Stimulated activated CD4-positive, alpha-beta T cell treated with anti-CD3 and anti-CD28 coated beads, Interleukin-4, amount 100 ng/mL, for 24 hours (primary cell): ENCODE data around the gene SORD.
"Not testable (repeated sequence)": the region's sequence is repeated elsewhere in the genome, so short reads cannot be mapped to it uniquely, and the experiment has no call there.

Experiments
- DNase-seq: peaks from one replicate; pipeline ENCODE4 v3.0.0-alpha.2; 2020

SORD gene

GRCh38 chr15:45025627-45026026 lies 2.6 kb downstream of the SORD start:
- not testable (repeated sequence) for DNase-seq

DNA sequence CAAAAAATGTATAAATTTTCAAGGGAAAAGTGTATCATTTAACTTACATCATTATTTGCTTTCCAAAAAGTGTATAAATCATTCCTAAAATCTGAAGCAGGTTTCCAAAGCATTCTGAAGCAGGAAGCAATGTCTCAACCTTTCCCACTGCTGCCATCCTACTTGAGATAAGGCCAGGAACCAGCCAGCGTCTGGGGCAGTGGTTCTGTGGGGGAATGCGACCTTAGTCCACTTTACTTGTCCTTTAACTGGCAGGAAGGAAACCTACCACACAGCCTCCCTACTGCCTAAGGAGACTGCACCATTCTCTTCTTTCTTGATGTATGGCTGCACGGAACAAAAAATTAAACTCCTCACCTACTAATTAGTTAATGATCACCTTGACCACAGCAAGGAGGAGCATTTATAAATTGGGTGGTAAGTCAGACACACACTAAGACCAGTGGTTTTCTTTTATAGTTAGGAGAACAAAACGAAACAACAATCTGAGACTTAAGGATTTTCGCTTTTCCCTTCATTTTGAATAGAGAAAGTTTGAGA lies 3.7 kb downstream of the SORD start:
- DNase-seq, result no peak

GRCh38 chr15:45027220-45027619 lies 4.2 kb downstream of the SORD start:
- no peak for DNase-seq

DNA sequence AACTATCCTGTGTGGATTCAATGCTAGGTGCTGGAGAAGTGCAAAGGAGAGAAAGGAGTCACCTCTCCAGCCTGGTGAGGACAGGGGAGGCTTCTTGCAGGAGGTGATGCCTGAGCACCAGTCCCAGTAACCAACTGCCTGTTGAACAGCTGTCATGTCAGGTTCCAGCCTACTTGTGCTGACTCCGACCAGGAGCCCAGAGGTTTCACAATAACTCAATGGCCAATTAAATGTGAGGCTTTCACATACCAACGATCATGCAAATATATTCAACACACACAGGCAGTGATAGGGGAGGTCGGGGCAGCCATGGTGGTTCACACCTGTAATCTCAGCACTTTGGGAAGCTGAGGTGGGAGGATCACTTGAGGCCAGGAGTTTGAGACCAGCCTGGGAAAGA lies 7.7 kb downstream of the SORD start:
- no peak for DNase-seq

GRCh38 chr15:45031522-45032028 lies 8.6 kb downstream of the SORD start:
- DNase-seq, result not testable (repeated sequence)

GRCh38 chr15:45032501-45032900 lies 9.5 kb downstream of the SORD start:
- DNase-seq, result not testable (repeated sequence)

DNA sequence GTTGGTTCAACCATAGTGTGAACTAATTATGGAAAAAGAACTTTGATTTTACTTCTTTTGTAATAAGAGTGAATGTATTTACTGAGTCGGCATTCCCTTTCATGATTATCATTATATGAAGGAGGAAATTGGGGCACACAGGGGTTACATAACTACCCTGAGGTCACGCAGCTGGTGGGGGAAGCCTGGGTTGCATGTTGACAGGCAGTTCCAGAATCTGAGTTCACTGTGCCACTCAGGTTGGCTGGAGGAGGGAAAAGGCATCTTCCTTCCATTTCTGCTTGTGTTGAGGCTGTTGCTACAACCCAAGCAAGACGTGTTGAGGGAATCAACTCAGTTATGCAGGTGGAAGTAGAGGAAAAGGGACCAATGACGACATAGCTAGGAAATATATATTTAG lies 11.1 kb downstream of the SORD start:
- DNase-seq, result not testable (repeated sequence)

- DNase-seq, result not testable (repeated sequence)
These were observed 11.8 kb downstream of the SORD start for GRCh38 chr15:45034600-45035375.

DNA sequence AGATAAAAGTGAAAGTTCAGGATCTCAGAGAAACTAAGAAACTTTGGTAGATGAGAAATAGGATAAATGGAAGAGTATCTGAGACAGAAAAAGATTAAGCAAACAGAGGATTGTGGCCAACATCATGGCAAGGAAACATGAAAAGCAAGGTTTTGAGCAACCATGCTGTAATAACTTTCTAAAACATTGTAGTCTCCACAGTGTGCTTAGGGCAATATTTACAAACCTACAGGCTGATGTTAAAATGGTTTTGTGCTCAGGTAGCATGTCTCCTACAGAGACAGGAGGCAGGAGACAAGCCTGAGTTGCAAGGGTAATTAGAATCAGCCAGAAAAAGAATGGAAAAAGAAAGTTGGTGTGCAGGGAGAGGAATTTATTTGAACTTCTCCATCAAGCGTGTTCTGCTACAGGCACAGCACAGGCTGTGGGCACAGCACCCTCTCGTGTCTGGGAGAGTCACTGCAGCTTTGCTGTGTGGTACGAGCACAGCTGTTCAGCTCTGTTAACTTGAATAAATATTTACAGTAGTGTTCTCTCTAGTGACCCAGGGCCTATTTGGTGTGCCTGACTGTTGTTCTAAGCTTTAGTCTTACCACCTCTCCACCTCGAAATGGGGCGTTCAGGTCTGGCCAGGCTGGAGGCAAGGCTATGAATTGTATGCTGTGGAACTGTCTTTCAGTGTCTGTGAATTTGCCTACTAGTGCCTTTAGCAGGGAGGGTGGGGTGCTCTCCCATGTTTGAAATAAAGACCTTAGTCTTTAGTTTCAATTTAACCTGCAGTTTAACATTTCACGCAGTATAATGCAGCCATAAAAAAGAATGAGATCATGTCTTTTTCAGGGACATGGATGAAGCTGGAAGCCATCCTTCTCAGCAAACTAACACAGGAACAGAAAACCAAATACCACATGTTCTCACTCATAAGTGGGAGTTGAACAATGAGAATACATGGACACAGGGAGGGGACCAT lies 14.1 kb downstream of the SORD start:
- DNase-seq, result peak; percentile 76

- DNase-seq, result no peak
These were observed 14.9 kb downstream of the SORD start for GRCh38 chr15:45037936-45038335.

- DNase-seq, result not testable (repeated sequence)
These were observed 17.4 kb downstream of the SORD start for GRCh38 chr15:45040396-45040795.

GRCh38 chr15:45041538-45041937 lies 18.5 kb downstream of the SORD start:
- DNase-seq, result not testable (repeated sequence)

- DNase-seq, result not testable (repeated sequence)
These were observed 19.9 kb downstream of the SORD start for GRCh38 chr15:45042859-45043258.

- not testable (repeated sequence) for DNase-seq
These were observed 21.3 kb downstream of the SORD start for GRCh38 chr15:45044270-45044669.

- not testable (repeated sequence) for DNase-seq
These were observed 25.4 kb downstream of the SORD start for GRCh38 chr15:45048449-45048793.

DNA sequence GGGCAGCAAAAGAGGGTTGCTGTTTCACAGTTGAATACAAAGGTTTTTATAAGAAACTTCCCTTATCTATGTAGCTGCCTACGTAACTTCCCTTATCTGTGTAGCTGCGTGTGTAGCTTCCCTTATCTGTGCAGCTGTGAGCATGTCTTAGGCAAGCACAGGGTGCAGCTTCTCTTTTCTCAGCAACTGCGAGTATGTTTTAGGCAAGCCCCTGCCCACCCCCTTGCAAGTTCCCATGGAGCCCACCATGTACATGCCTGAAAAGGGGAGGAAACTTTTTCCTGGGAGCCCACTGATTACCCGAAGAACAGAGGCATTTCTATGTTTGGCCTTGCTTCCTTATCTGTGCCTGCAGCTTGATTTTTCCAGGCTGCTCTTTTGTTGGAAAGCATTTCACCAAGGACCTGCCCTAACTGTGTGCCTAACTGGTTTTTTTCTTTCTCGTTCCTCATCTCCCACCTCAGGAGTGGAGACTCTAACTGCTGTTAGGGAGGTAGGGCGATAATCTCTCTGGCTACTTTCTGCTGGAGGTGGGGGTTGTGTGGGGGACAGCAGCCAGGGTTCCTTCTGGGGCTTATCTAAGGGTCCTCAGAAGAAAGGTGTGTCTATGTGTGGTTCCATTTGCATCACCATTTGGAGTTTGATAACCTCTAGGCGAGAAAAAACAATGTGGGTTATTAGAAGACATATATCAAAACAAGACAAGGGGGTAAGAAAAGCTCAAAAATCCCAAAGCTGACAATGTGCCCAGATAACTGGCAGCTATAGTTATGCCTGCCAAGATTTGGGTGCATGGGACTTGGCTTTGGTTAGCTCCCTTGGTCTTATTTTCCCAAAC lies 26.0 kb downstream of the SORD start:
- no peak for DNase-seq

DNA sequence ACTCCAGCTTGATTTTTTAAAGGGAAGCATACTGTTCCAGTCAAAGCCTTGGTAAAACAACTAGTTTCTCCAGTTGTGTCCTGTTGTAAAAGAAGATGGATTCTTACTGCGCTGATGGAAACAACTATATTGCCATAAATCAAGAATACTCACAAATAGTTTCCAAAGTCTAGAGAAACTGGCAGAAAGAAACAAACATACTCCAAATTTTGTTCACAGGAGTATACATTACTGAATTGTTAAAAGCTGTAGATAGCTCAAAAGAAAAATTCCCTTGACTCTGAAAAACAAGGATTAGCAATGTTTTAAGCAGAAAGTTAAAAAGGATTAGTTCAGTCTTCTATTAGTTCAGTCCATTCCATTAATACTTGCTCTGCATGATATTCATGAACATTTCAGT lies 27.6 kb downstream of the SORD start:
- DNase-seq, result no peak

GRCh38 chr15:45052676-45053075 lies 29.7 kb downstream of the SORD start:
- DNase-seq, result not testable (repeated sequence)

GRCh38 chr15:45058690-45059675 lies 36.0 kb downstream of the SORD start:
- DNase-seq, result not testable (repeated sequence)

DNA sequence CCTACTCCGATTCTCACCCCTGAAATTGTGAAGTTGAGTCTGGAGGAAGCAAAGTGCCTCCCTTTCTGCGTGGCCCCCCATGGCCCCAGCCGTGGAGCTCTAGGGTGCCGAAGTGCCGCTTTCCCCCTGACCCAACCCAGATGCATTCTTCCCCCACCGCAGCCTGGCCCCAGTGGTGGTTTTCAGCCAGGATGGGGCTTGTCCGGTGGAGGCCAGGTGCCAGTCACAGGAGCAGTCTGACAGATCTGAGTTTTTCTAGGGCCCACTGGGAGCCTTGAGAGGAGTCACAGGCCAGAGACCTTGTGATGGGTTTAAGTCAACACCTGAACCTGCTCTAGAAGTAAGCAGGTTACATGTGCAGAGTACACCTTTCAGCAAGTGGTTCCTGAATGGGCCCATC lies 39.3 kb downstream of the SORD start:
- not testable (repeated sequence) for DNase-seq

- DNase-seq, result no peak
These were observed 41.4 kb downstream of the SORD start for GRCh38 chr15:45064386-45064785.
